ENCODE measurements around the gene SEC61B. TPM values are rescaled to one million over a fixed set of nuclear protein-coding genes. Genes with fewer than 3 reads are reported as not detected.

The SEC61B gene
- total RNA-seq, 4 donors from 2014 or later = 66.5 to 134 (median 84.9) TPM

DNA sequence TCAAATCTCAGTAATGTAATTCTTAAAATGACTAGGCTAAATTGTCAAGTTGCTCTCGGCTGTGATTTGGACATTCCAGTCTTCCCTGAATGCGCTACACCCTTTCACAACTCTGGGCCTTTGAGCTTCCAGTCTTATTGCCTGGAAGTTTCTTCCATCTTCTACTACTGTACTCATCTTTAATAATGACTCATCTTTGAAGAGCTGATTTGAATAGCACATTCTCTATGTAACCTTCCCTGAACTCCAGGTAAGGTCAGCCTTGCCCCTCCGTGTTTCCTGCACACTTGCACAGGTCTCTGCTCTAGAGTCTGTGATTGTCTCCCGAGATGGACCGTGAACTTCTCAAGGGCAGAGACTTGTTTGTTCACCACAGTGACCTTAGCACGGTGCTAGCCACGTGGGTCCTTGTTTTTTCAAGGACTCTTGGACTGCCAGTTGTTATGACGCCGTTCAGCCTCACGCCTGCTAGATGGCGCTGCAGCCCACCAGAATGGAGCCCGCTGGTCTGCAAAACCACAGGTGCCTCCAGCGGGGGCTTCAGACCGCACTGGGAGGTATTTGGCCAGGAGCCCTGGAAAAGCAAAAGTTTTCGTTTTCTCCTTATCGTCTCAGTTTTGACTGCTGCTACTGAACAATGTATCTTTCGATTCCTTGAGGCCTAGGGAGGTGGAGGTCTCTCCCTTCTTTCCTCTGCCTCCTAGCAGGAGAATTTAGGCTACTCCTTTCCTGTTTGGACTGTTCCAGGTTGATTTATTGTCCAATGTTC is 44.4 kb downstream of the SEC61B start:
- DNase-seq (ENCODE audit: low spot score in 2 of 2) = peak; percentile 68 to 79
- no peak overlapping the region for H3K27ac ChIP-seq

DNA sequence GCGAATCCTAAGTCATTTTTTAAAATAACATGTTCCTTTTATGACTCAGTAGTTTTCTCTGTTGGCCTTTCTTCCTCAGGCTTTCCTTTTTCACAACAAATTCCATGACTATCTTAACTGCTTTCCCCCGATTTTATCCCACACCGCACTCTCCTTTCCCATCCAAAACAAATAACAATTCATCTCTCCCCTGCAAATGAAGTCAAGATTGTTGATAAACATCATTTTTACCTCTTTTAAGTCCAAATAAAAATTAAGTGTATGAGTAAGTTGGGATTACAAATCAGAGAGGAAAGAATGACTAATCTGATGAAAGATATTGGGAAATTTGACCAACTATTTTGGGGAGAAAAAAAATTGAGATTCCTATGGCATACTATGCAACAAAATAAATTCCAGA is 47.3 kb downstream of the SEC61B start:
- 69% methylated on average over 3 of the region's 3 CpGs for WGBS
- TF ChIP-seq POLR2AphosphoS5 (IDR thresholded peaks at IDR 0.05) (no peak), POLR2A (IDR thresholded peaks at IDR 0.05) (no peak), EP300 (IDR thresholded peaks at IDR 0.05) (no peak)
- TF ChIP-seq, protein P1, sequence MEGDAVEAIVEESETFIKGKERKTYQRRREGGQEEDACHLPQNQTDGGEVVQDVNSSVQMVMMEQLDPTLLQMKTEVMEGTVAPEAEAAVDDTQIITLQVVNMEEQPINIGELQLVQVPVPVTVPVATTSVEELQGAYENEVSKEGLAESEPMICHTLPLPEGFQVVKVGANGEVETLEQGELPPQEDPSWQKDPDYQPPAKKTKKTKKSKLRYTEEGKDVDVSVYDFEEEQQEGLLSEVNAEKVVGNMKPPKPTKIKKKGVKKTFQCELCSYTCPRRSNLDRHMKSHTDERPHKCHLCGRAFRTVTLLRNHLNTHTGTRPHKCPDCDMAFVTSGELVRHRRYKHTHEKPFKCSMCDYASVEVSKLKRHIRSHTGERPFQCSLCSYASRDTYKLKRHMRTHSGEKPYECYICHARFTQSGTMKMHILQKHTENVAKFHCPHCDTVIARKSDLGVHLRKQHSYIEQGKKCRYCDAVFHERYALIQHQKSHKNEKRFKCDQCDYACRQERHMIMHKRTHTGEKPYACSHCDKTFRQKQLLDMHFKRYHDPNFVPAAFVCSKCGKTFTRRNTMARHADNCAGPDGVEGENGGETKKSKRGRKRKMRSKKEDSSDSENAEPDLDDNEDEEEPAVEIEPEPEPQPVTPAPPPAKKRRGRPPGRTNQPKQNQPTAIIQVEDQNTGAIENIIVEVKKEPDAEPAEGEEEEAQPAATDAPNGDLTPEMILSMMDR (IDR thresholded peaks at IDR 0.05) = no peak
- no peak for DNase-seq (ENCODE audit: low spot score in 2 of 2)

More for the DNA sequence above, 44.4 kb downstream of the SEC61B start:
- H3K27me3 ChIP-seq = no peaks in the 10 kb centered on the region
- TF ChIP-seq, protein P1 (IDR thresholded peaks at IDR 0.05) = peak; percentile 48 to 77
- TF ChIP-seq POLR2A (IDR thresholded peaks at IDR 0.05) = no peak
- peaks cover 10% of the 10 kb centered on the region for H3K4me1 ChIP-seq
- no peaks in the 10 kb centered on the region for H3K9me3 ChIP-seq
- H3K4me3 ChIP-seq = peak overlapping the region; percentile 20
- no peaks in the 10 kb centered on the region for H3K36me3 ChIP-seq
- WGBS = 17% methylated on average over 17 of the region's 17 CpGs

GRCh38 chr9:99270491-99270890 is 48.4 kb downstream of the SEC61B start:
- 61% methylated on average over 3 of the region's 3 CpGs for WGBS
- H3K4me3 ChIP-seq = no peak overlapping the region
- peaks cover 10% of the 10 kb centered on the region for H3K4me1 ChIP-seq
- TF ChIP-seq, protein P1 (IDR thresholded peaks at IDR 0.05) = no peak
- TF ChIP-seq EP300 (IDR thresholded peaks at IDR 0.05) = no peak
- TF ChIP-seq POLR2A (IDR thresholded peaks at IDR 0.05) = no peak
- no peak for DNase-seq (ENCODE audit: low spot score in 2 of 2)
- no peaks in the 10 kb centered on the region for H3K9me3 ChIP-seq
- no peak overlapping the region for H3K27ac ChIP-seq
- H3K36me3 ChIP-seq = no peaks in the 10 kb centered on the region
- H3K27me3 ChIP-seq = no peaks in the 10 kb centered on the region

More for the DNA sequence above, 47.3 kb downstream of the SEC61B start:
- H3K4me3 ChIP-seq = no peak overlapping the region
- no peak overlapping the region for H3K27ac ChIP-seq
- H3K4me1 ChIP-seq = peaks cover 10% of the 10 kb centered on the region
- H3K9me3 ChIP-seq = no peaks in the 10 kb centered on the region
- no peaks in the 10 kb centered on the region for H3K36me3 ChIP-seq
- H3K27me3 ChIP-seq = no peaks in the 10 kb centered on the region

DNA sequence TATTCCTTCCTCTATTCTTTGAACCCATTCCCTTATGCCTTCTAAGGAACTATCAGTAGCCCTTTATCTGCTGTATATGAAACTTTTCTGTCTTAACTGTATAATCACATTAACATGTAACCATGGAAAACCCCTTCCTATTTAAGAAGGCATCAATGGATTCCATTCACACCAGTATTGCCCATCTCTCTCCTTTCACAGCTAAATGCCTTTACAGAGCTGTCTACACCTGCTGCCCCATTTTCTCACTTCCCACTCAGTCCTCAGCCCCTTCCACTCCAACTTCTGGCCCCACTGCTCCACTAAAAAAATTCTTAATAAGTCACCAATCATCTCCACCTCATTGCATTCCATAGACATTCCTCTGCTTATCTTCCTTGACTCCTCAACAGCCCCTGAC is 50.8 kb downstream of the SEC61B start:
- TF ChIP-seq, protein P1 (IDR thresholded peaks at IDR 0.05) = no peak
- TF ChIP-seq POLR2A (IDR thresholded peaks at IDR 0.05) (no peak), POLR2AphosphoS5 (IDR thresholded peaks at IDR 0.05) (no peak), EP300 (IDR thresholded peaks at IDR 0.05) (no peak)
- DNase-seq (ENCODE audit: low spot score in 2 of 2) = no peak

GRCh38 chr9:99274016-99274415 is 51.9 kb downstream of the SEC61B start:
- H3K4me1 ChIP-seq = no peaks in the 10 kb centered on the region
- H3K4me3 ChIP-seq = no peak overlapping the region
- no peak for DNase-seq (ENCODE audit: low spot score in 2 of 2)
- WGBS = 90% methylated on average over 5 of the region's 5 CpGs
- H3K9me3 ChIP-seq = no peaks in the 10 kb centered on the region
- no peaks in the 10 kb centered on the region for H3K27me3 ChIP-seq
- H3K36me3 ChIP-seq = no peaks in the 10 kb centered on the region
- H3K27ac ChIP-seq = no peak overlapping the region
- TF ChIP-seq, protein P1 (IDR thresholded peaks at IDR 0.05) = no peak
- TF ChIP-seq EP300 (IDR thresholded peaks at IDR 0.05) = no peak

More for the DNA sequence above, 50.8 kb downstream of the SEC61B start:
- Histone ChIP-seq H3K4me3 (no peak overlapping the region), H3K36me3 (no peaks in the 10 kb centered on the region), H3K4me1 (no peaks in the 10 kb centered on the region), H3K27me3 (no peaks in the 10 kb centered on the region), H3K9me3 (no peaks in the 10 kb centered on the region), H3K27ac (no peak overlapping the region)
